Fibroblast of mammary gland (primary cell): ENCODE data around the gene HIPK2.

Experiments used
- DNase-seq: peaks from one replicate; pipeline ENCODE4 v3.0.0-alpha.2; 2010; ENCODE audit warnings: low read depth
- H3K4me3 ChIP-seq: 2 replicates; pipeline ENCODE4 v1.5.1; 2011; ENCODE audit warnings: low read depth, mild to moderate bottlenecking, low read length, moderate library complexity; ENCODE audit not compliant: control insufficient read depth
- TF ChIP-seq, protein P1 (sequence below): conservative IDR thresholded peaks from 2 replicates; pipeline ENCODE4 v1.5.1; 2011; ENCODE audit warnings: low read depth, low read length, inconsistent platforms; ENCODE audit not compliant: control insufficient read depth, insufficient read depth

The HIPK2 gene

GRCh38 chr7:139776486-139777132 is 1.2 kb downstream of the HIPK2 start:
- peak overlapping the region; percentile 97 for H3K4me3 ChIP-seq
- DNase-seq: peak; percentile 40
- TF ChIP-seq, protein P1, sequence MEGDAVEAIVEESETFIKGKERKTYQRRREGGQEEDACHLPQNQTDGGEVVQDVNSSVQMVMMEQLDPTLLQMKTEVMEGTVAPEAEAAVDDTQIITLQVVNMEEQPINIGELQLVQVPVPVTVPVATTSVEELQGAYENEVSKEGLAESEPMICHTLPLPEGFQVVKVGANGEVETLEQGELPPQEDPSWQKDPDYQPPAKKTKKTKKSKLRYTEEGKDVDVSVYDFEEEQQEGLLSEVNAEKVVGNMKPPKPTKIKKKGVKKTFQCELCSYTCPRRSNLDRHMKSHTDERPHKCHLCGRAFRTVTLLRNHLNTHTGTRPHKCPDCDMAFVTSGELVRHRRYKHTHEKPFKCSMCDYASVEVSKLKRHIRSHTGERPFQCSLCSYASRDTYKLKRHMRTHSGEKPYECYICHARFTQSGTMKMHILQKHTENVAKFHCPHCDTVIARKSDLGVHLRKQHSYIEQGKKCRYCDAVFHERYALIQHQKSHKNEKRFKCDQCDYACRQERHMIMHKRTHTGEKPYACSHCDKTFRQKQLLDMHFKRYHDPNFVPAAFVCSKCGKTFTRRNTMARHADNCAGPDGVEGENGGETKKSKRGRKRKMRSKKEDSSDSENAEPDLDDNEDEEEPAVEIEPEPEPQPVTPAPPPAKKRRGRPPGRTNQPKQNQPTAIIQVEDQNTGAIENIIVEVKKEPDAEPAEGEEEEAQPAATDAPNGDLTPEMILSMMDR: no peak

DNA sequence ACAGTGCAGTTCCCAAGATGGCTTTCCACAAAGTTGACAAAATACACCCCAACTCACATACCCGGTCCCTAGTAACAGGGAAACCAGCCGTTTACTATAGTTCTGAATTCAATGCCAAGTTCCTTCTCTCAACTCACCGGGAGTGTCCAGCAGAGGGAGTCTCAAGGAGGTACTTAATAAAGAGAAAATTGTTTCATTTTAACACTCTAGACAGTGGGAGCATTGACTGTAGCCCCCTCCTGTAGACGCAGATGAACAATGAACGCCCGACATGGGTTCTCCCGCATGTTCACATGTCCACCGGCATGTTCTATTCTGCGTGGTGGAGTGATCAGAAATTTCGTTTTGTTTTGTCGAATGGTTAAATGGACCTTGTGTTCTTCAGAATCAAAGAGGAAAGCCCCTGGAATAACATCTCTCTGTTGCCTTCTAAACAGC is 1.9 kb downstream of the HIPK2 start:
- TF ChIP-seq, protein P1: peak; percentile 73
- H3K4me3 ChIP-seq: peak overlapping the region; percentile 97
- peak; percentile 91 for DNase-seq

DNA sequence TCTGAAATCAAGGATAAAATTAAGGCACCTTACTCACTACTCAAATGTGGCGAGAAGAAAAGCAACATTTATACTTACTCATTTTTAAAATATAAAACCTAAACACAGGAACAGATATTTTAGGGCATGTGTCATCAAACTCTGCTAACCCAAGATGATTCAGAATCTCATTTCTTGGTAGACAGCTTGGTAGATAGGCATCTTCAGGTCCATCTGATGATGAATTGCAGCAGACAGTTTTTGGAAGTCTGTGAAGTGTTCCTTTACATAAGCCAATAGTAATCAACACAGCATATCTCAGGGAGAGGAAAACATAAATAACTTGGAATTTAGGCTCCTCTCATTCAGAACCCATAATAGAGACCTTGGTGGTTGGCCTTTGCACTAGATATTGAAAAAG is 3.4 kb downstream of the HIPK2 start:
- DNase-seq: peak; percentile 96
- TF ChIP-seq, protein P1: no peak
- no peak overlapping the region for H3K4me3 ChIP-seq

DNA sequence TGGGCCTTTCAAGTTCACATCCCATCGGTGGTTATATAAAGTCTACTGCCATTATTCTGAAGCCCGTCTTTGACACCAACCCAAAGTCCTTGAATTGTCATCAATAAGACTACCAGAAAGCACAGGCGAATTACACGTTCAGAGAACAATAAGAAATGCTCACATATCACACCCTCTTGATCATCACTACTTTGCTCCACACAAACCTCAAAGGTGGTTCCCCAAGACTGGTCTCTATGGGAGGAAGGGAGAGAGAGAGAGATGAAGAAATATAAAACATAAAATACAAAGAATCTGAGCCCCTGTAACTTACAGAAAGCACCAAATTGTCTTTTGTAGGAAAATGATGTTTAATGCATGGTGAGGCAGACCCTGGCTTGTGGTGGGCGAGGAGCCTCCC is 4.4 kb downstream of the HIPK2 start:
- TF ChIP-seq, protein P1: no peak
- no peak for DNase-seq
- H3K4me3 ChIP-seq: no peak overlapping the region

- no peak overlapping the region for H3K4me3 ChIP-seq
- DNase-seq: no peak
- TF ChIP-seq, protein P1: no peak
Observed at GRCh38 chr7:139772873-139773272, 4.9 kb downstream of the HIPK2 start.

DNA sequence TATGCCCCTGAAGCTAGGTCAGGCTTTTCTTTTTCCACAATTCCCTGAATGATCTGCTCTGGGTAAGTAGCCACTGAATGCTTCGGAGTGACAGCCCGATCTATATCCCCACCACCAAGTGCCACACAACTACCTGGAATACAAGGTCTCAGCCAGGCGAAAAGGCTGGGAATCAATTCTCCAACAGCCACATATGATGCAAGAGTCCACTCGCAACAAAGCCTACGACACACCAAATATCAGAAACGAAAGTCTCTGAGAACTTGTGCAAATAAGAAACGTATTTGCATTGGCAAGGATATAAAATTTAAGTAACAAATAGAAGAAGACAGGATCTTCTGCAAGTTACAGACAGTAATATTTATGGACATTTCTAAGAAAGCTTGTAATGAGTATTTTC is 5.7 kb downstream of the HIPK2 start:
- TF ChIP-seq, protein P1: no peak
- DNase-seq: peak; percentile 44
- no peak overlapping the region for H3K4me3 ChIP-seq
